HCT116 (cell line): ENCODE measurements around the gene GCN1. TPM values are rescaled to one million over a fixed set of nuclear protein-coding genes. Genes with fewer than 3 reads are reported as not detected.
"Not testable (repeated sequence)": the region's sequence is repeated elsewhere in the genome, so short reads cannot be mapped to it uniquely, and the experiment has no call there.

ENCODE experiments used
- ATAC-seq: fragments of 200-7000 bp; cut with Tn5 transposase; 2 replicates; pipeline ENCODE4 v1.9.1; 2020; ENCODE audit warnings: mild to moderate bottlenecking, moderate library complexity
- BruUV-seq: library from RNA; stranded (reverse); fragments of 400-500 nt; replicated peaks from 2 replicates; lab custom pipeline; 2021; lab: Mats Ljungman, UMichigan
- CTCF ChIA-PET: fragments of 300-600 bp; sonication (Branson Sonifier 250); formaldehyde crosslinking; loops from one replicate; lab custom pipeline; 2021; ENCODE audit warnings: antibody characterized with exemption; lab: Charles Lee
- POLR2A ChIA-PET: fragments of 300-600, 350-600 bp; sonication (Branson Sonifier 250); formaldehyde crosslinking; loops from one replicate; lab custom pipeline; 2021; ENCODE audit warnings: antibody characterized with exemption; lab: Charles Lee
- RAD21 ChIA-PET, 2 experiments: fragments of 300-600 bp; sonication (Branson Sonifier 250); formaldehyde crosslinking; loops; one replicate each; lab custom pipeline; 2023; ENCODE audit warnings: low total read pairs in 2 of 2; ENCODE audit not compliant: uncharacterized antibody in 2 of 2, unreplicated experiment in 2 of 2, low non-redundant PET in 1 of 2; lab: Charles Lee
- DNase-seq: peaks from one replicate; pipeline ENCODE4 v3.0.0-alpha.2; 2010; ENCODE audit warnings: low read depth, low spot score
- H2AFZ ChIP-seq: fragments of 200-600 bp; shearing (Covaris generic), sonication (generic); 2 replicates; pipeline ENCODE4 v1.6.1; 2017; ENCODE audit warnings: low read depth, mixed run types, mixed read lengths, antibody characterized with exemption, low read length; ENCODE audit not compliant: poor library complexity, severe bottlenecking
- H3K27ac ChIP-seq: 2 replicates; pipeline ENCODE4 v1.5.1; 2012; ENCODE audit warnings: low read depth, low read length
- H3K27me3 ChIP-seq: fragments of 200-600 bp; sonication (generic); 2 replicates; pipeline ENCODE4 v1.6.1; 2016; ENCODE audit warnings: mixed run types, low read length, mixed read lengths; ENCODE audit not compliant: insufficient read depth
- H3K36me3 ChIP-seq, 2 experiments: fragments of 200-500 bp in 1 of 2; fragments of 200-600 bp in 1 of 2; sonication (Bioruptor generic) in 1 of 2; sonication (generic) in 1 of 2; 2 replicates each; pipeline versions ENCODE4 v1.5.1 to v1.6.1; 2014 to 2016; ENCODE audit warnings: low read length in 2 of 2, inconsistent platforms in 1 of 2, mixed read lengths in 1 of 2, mixed run types in 1 of 2; ENCODE audit not compliant: insufficient read depth in 2 of 2, control insufficient read depth in 1 of 2
- H3K4me1 ChIP-seq, 2 experiments: fragments of 200-600 bp in 1 of 2; sonication (generic) in 1 of 2; 2 replicates each; pipeline versions ENCODE4 v1.5.1 to v1.6.1; 2012 to 2017; ENCODE audit warnings: low read length in 2 of 2, inconsistent platforms in 1 of 2, mild to moderate bottlenecking in 1 of 2, mixed read lengths in 1 of 2, mixed run types in 1 of 2, moderate library complexity in 1 of 2; ENCODE audit not compliant: insufficient read depth in 2 of 2, control insufficient read depth in 1 of 2
- H3K4me2 ChIP-seq: fragments of 200-600 bp; sonication (generic); 2 replicates; pipeline ENCODE4 v1.6.1; 2017; ENCODE audit warnings: mixed run types, low read length, mixed read lengths
- H3K4me3 ChIP-seq, 2 experiments: fragments of 200-600 bp in 1 of 2; sonication (generic) in 1 of 2; replicated peaks in 1 of 2; 2 replicates each; pipeline ENCODE4 v1.5.1; 2011 to 2016; ENCODE audit warnings: low read length in 2 of 2, control low read depth in 1 of 2, low read depth in 1 of 2, mild to moderate bottlenecking in 1 of 2, mixed read lengths in 1 of 2, mixed run types in 1 of 2
- H3K79me2 ChIP-seq: fragments of 200-600 bp; sonication (generic); 2 replicates; pipeline ENCODE4 v1.6.1; 2017; ENCODE audit warnings: mild to moderate bottlenecking, mixed run types, low read length, moderate library complexity, mixed read lengths; ENCODE audit not compliant: insufficient read depth
- H3K9ac ChIP-seq: fragments of 200-600 bp; sonication (generic); 2 replicates; pipeline ENCODE4 v1.6.1; 2016; ENCODE audit warnings: low read length, mixed read lengths
- H3K9me2 ChIP-seq: fragments of 200-600 bp; sonication (generic), shearing (Covaris generic); 2 replicates; pipeline ENCODE4 v1.6.1; 2017; ENCODE audit warnings: mixed run types, mild to moderate bottlenecking, moderate library complexity; ENCODE audit not compliant: insufficient read depth
- H3K9me3 ChIP-seq, 2 experiments: fragments of 200-500 bp in 1 of 2; fragments of 200-600 bp in 1 of 2; sonication (Bioruptor generic) in 1 of 2; sonication (generic) in 1 of 2; 2 replicates each; pipeline ENCODE4 v1.6.1; 2014 to 2017; ENCODE audit warnings: low read length in 2 of 2, mixed read lengths in 2 of 2, inconsistent platforms in 1 of 2, low read depth in 1 of 2, mild to moderate bottlenecking in 1 of 2, mixed run types in 1 of 2, moderate library complexity in 1 of 2; ENCODE audit not compliant: control insufficient read depth in 1 of 2, insufficient read depth in 1 of 2
- H4K20me1 ChIP-seq: fragments of 200-600 bp; sonication (generic), shearing (Covaris generic); 2 replicates; pipeline ENCODE4 v1.6.1; 2017; ENCODE audit warnings: mixed run types, mild to moderate bottlenecking, moderate library complexity; ENCODE audit not compliant: insufficient read depth
- CBX3 ChIP-seq: IDR thresholded peaks from 2 replicates; pipeline ENCODE4 v1.6.1; 2012; ENCODE audit warnings: low read depth
- FOSL1 ChIP-seq: IDR thresholded peaks from 2 replicates; pipeline ENCODE4 v1.6.1; 2012; ENCODE audit warnings: low read depth
- ZFX ChIP-seq: fragments of 450-650 bp; IDR thresholded peaks from 2 replicates; pipeline ENCODE4 v1.6.1; 2017
- intact Hi-C: fragments of 100-400 bp; cut with micrococcal nuclease; formaldehyde crosslinking; loops from 2 replicates; pipeline ENCODE4 v1.10.0; 2022
- total RNA-seq: library from RNA; stranded (reverse); gene quantifications from one replicate; pipeline ENCODE4 v1.2.1, GENCODE V29; 2021; ENCODE audit not compliant: unreplicated experiment

GCN1 gene
- total RNA-seq, 1 experiment from 2014 or later, result 184 TPM

- intact Hi-C loops, result loop anchor here (10.0 kb wide), 1 partner anchor 197 kb away; the partner anchor contains the start of gene COX6A1
- H3K9ac ChIP-seq, result peak overlapping the region; percentile 59
Measured at GRCh38 chr12:120237360-120238171, 43.1 kb upstream of the GCN1 start.

GRCh38 chr12:120236809-120237208 is 42.3 kb upstream of the GCN1 start:
- CTCF ChIA-PET, result interaction anchor here (1.2 to 2.8 kb wide), 4 partner anchors 11 to 35 kb away, joined by 3 to 21 read pairs (median 14); partner anchors contain the start of genes PXN and RPLP0
- RAD21 ChIA-PET, result interaction anchor here in 1 of 2 experiments (0.9 kb wide), 1 partner anchor 136 kb away, joined by 3 read pairs; no protein-coding TSS in a partner anchor
- DNase-seq, H3K36me3 ChIP-seq, H3K27me3 ChIP-seq, ATAC-seq, H3K9me3 ChIP-seq, BruUV-seq, H2AFZ ChIP-seq, H3K9me2 ChIP-seq, H4K20me1 ChIP-seq: not testable (repeated sequence)
- POLR2A ChIA-PET, result interaction anchor here (0.5 to 6.9 kb wide), 5 partner anchors 11 to 156 kb away, joined by 3 to 46 read pairs (median 6); partner anchors contain the start of genes RNU4-1, RNU4-2 and RPLP0
- Histone ChIP-seq H3K4me2 (peak overlapping the region; percentile 75), H3K4me3 (0 out of 4 replicates have a peak overlapping the region, but pooled peaks of 1 of the 2 experiments have one; percentile 33), H3K27ac (peak overlapping the region; percentile 76), H3K4me1 (peaks cover 85 to 99% of the 10 kb centered on the region in 2 experiments), H3K9ac (peak overlapping the region; percentile 59), H3K79me2 (peaks cover 100% of the 10 kb centered on the region)
- intact Hi-C loops, result loop anchor here (10.0 kb wide), 1 partner anchor 198 kb away; the partner anchor contains the start of gene COX6A1

More at GRCh38 chr12:120237360-120238171, 43.1 kb upstream of the GCN1 start:
- Histone ChIP-seq H3K9me2 (no peaks in the 10 kb centered on the region), H3K9me3 (no peaks in the 10 kb centered on the region), H3K79me2 (peaks cover 100% of the 10 kb centered on the region), H3K4me2 (peak overlapping the region; percentile 75), H3K4me1 (peaks cover 77 to 98% of the 10 kb centered on the region in 2 experiments), H3K4me3 (peak overlapping the region in 1 of 2 experiments; percentile 33; a peak in 2 of 4 replicates), H2AFZ (no peak overlapping the region), H4K20me1 (no peaks in the 10 kb centered on the region; the same call in 1 of the 2 replicates), H3K27ac (peak overlapping the region; percentile 76), H3K36me3 (no peaks in the 10 kb centered on the region; a peak in 1 of 4 replicates), H3K27me3 (no peaks in the 10 kb centered on the region)
- TF ChIP-seq CBX3 (no peak), ZFX (no peak), FOSL1 (no peak)
- CTCF ChIA-PET, result interaction anchor here (0.9 to 3.5 kb wide), 3 partner anchors 9 to 28 kb away, joined by 3 to 13 read pairs (median 4); partner anchors contain the start of gene PXN
- DNase-seq, result no peak
- no TSS peak for BruUV-seq
- RAD21 ChIA-PET, result interaction anchor here (0.7 to 1.8 kb wide), 3 partner anchors 28 to 137 kb away, joined by 3 to 7 read pairs (median 3); partner anchors contain the start of gene PXN (in 1 of the 2)
- POLR2A ChIA-PET, result interaction anchor here (0.5 to 6.9 kb wide), 6 partner anchors 10 to 156 kb away, joined by 3 to 46 read pairs (median 4); partner anchors contain the start of genes RNU4-2 and RPLP0
- ATAC-seq, result peak; percentile 41
